Measurements from ENCODE around the gene RBFOX1.

Gene RBFOX1

GRCh38 chr16:7744546-7745264, 412.1 kb downstream of the RBFOX1 start:
- TF ChIP-seq, protein P1, sequence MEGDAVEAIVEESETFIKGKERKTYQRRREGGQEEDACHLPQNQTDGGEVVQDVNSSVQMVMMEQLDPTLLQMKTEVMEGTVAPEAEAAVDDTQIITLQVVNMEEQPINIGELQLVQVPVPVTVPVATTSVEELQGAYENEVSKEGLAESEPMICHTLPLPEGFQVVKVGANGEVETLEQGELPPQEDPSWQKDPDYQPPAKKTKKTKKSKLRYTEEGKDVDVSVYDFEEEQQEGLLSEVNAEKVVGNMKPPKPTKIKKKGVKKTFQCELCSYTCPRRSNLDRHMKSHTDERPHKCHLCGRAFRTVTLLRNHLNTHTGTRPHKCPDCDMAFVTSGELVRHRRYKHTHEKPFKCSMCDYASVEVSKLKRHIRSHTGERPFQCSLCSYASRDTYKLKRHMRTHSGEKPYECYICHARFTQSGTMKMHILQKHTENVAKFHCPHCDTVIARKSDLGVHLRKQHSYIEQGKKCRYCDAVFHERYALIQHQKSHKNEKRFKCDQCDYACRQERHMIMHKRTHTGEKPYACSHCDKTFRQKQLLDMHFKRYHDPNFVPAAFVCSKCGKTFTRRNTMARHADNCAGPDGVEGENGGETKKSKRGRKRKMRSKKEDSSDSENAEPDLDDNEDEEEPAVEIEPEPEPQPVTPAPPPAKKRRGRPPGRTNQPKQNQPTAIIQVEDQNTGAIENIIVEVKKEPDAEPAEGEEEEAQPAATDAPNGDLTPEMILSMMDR (IDR thresholded peaks at IDR 0.05) = no peak
- TF ChIP-seq ZFX (IDR thresholded peaks at IDR 0.05; ENCODE audit: borderline replicate concordance) = no peak
- no peak overlapping the region for H3K27ac ChIP-seq

GRCh38 chr16:7745276-7745675, 412.6 kb downstream of the RBFOX1 start:
- H3K27ac ChIP-seq = no peak overlapping the region
- no peak for TF ChIP-seq ZFX (IDR thresholded peaks at IDR 0.05; ENCODE audit: borderline replicate concordance)
- TF ChIP-seq, protein P1 (IDR thresholded peaks at IDR 0.05) = no peak

GRCh38 chr16:7746941-7747340, 414.3 kb downstream of the RBFOX1 start:
- TF ChIP-seq ZFX (IDR thresholded peaks at IDR 0.05; ENCODE audit: borderline replicate concordance) = no peak
- TF ChIP-seq, protein P1 (IDR thresholded peaks at IDR 0.05) = no peak

GRCh38 chr16:7748522-7748921, 415.9 kb downstream of the RBFOX1 start:
- H3K27ac ChIP-seq = no peak overlapping the region
- no peak for TF ChIP-seq ZFX (IDR thresholded peaks at IDR 0.05; ENCODE audit: borderline replicate concordance)
- TF ChIP-seq, protein P1 (IDR thresholded peaks at IDR 0.05) = no peak

More at GRCh38 chr16:7746941-7747340, 414.3 kb downstream of the RBFOX1 start:
- H3K27ac ChIP-seq = no peak overlapping the region

GRCh38 chr16:7755347-7755882, 422.8 kb downstream of the RBFOX1 start:
- TF ChIP-seq ZFX (IDR thresholded peaks at IDR 0.05; ENCODE audit: borderline replicate concordance) = no peak
- TF ChIP-seq, protein P1 (IDR thresholded peaks at IDR 0.05) = no peak
- no peak overlapping the region for H3K27ac ChIP-seq
